Smooth muscle cell (in vitro differentiated cells): ENCODE data around the gene KBTBD13. TPM values are rescaled to one million over a fixed set of nuclear protein-coding genes. Genes with fewer than 3 reads are reported as not detected.

Experiments
- DNase-seq: peaks from one replicate; lab custom pipeline; 2025; ENCODE audit not compliant: unreplicated experiment; lab: John Stamatoyannopoulos, UW
- H2AFZ ChIP-seq: fragments of 200-600 bp; sonication (generic); 2 replicates; pipeline ENCODE4 v1.6.0; 2016; ENCODE audit warnings: antibody characterized with exemption, low read depth, mild to moderate bottlenecking
- H3F3A ChIP-seq: fragments of 200-600 bp; sonication (generic); 2 replicates; pipeline ENCODE4 v1.6.0; 2017; ENCODE audit warnings: antibody characterized with exemption, low read depth
- H3K27ac ChIP-seq: fragments of 200-600 bp; sonication (generic); 2 replicates; pipeline ENCODE4 v1.5.1; 2016; ENCODE audit warnings: low read depth, mild to moderate bottlenecking
- H3K27me3 ChIP-seq: fragments of 200-600 bp; sonication (generic); 2 replicates; pipeline ENCODE4 v1.6.1; 2016; ENCODE audit warnings: low read depth, mild to moderate bottlenecking
- H3K36me3 ChIP-seq: fragments of 200-600 bp; sonication (generic); 2 replicates; pipeline ENCODE4 v1.5.1; 2016; ENCODE audit warnings: low read depth
- H3K4me1 ChIP-seq: fragments of 200-600 bp; sonication (generic); 2 replicates; pipeline ENCODE4 v1.5.1; 2016; ENCODE audit warnings: low read depth
- H3K4me2 ChIP-seq: fragments of 200-600 bp; sonication (generic); 2 replicates; pipeline ENCODE4 v1.6.0; 2016; ENCODE audit warnings: mild to moderate bottlenecking
- H3K4me3 ChIP-seq: fragments of 200-600 bp; sonication (generic); 2 replicates; pipeline ENCODE4 v1.5.1; 2016; ENCODE audit warnings: mild to moderate bottlenecking
- H3K79me2 ChIP-seq: fragments of 200-600 bp; sonication (generic); 2 replicates; pipeline ENCODE4 v1.6.0; 2016; ENCODE audit warnings: low read depth, mild to moderate bottlenecking
- H3K9ac ChIP-seq: fragments of 200-600 bp; sonication (generic); 2 replicates; pipeline ENCODE4 v1.6.0; 2016; ENCODE audit warnings: low read depth
- H3K9me3 ChIP-seq: fragments of 200-600 bp; sonication (generic); replicated peaks from 2 replicates; pipeline ENCODE4 v1.5.1; 2016; ENCODE audit warnings: low read depth
- H4K20me1 ChIP-seq: fragments of 200-600 bp; sonication (generic); 2 replicates; pipeline ENCODE4 v1.6.0; 2016; ENCODE audit warnings: low read depth
- WGBS: methylation state at CpG from one replicate; pipeline ENCODE4 v1.1.7; 2016; ENCODE audit warnings: low lambda C conversion rate; 5-methylcytosine and 5-hydroxymethylcytosine counted together
- polyA plus RNA-seq: library from polyadenylated mRNA; unstranded; fragments of >200 nt; fragmentation: Nextera tagmentation; extraction: Ambion mirVana; gene quantifications from 2 replicates; pipeline ENCODE4 v1.2.1, GENCODE V29; 2016
- total RNA-seq: library from RNA; depleted of rRNA; stranded (reverse); fragments of >200 nt; gene quantifications from 2 replicates; pipeline ENCODE4 v1.2.3, GENCODE V29; 2014
- TF ChIP-seq, protein P1 (sequence below): fragments of 200-600 bp; sonication (generic); IDR thresholded peaks from 2 replicates; pipeline ENCODE4 v1.5.1; 2017; ENCODE audit warnings: borderline replicate concordance, mild to moderate bottlenecking, antibody characterized with exemption; ENCODE audit not compliant: insufficient read depth, poor library complexity, severe bottlenecking

KBTBD13 gene
- total and polyA plus RNA-seq, 2 experiments from 2014 or later, result 0.11 TPM; not detected in 1

DNA sequence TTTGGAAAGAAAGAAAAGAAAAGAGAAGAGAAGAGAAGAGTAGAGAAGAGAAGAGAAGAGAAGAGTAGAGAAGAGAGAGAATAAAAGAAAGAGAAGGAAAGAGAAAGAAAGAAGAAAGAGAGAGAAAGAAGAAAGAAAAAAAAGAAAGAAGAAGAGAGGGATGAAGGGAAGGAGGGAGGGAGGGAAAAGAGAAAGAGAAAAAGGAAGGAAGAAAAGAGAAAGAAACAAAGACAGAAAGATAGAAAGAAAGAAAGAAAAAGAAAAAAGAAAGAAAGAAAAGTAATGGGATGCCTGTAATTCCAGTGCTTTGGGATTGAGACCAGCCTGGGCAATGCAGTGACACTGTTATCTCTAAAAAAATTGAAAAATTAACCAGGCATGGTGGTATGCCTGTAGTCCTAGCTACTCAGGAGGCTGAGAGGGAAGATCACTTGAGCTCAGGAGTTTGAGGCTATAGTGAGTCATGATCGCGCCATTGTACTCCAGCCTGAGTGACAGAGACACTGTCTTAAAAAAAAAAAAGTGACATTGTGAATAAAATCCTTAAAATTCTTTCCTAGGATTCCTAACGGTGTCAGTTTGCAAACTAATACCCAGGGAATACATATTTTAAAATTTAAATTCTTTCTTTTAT, 10.4 kb upstream of the KBTBD13 start:
- H3K4me1 ChIP-seq, result peaks cover 27% of the 10 kb centered on the region
- H4K20me1 ChIP-seq, result peaks cover 4% of the 10 kb centered on the region
- no peaks in the 10 kb centered on the region for H3K36me3 ChIP-seq
- no peaks in the 10 kb centered on the region for H3K9me3 ChIP-seq
- H3K9ac ChIP-seq, result no peak overlapping the region
- TF ChIP-seq, protein P1, sequence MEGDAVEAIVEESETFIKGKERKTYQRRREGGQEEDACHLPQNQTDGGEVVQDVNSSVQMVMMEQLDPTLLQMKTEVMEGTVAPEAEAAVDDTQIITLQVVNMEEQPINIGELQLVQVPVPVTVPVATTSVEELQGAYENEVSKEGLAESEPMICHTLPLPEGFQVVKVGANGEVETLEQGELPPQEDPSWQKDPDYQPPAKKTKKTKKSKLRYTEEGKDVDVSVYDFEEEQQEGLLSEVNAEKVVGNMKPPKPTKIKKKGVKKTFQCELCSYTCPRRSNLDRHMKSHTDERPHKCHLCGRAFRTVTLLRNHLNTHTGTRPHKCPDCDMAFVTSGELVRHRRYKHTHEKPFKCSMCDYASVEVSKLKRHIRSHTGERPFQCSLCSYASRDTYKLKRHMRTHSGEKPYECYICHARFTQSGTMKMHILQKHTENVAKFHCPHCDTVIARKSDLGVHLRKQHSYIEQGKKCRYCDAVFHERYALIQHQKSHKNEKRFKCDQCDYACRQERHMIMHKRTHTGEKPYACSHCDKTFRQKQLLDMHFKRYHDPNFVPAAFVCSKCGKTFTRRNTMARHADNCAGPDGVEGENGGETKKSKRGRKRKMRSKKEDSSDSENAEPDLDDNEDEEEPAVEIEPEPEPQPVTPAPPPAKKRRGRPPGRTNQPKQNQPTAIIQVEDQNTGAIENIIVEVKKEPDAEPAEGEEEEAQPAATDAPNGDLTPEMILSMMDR, result no peak
- peaks cover 4% of the 10 kb centered on the region for H3K79me2 ChIP-seq
- no peak overlapping the region for H2AFZ ChIP-seq
- no peaks in the 10 kb centered on the region for H3K27me3 ChIP-seq
- H3F3A ChIP-seq, result peaks cover 9% of the 10 kb centered on the region
- 26% methylated on average over 3 of the region's 3 CpGs for WGBS
- H3K4me2 ChIP-seq, result peak overlapping the region; percentile 83
- peak overlapping the region; percentile 34 for H3K27ac ChIP-seq
- DNase-seq, result no peak
- H3K4me3 ChIP-seq, result peak overlapping the region; percentile 45

- Histone ChIP-seq H4K20me1 (peaks cover 4% of the 10 kb centered on the region), H3F3A (peaks cover 9% of the 10 kb centered on the region), H3K4me2 (peak overlapping the region; percentile 83), H3K27me3 (no peaks in the 10 kb centered on the region), H3K79me2 (peaks cover 4% of the 10 kb centered on the region), H3K4me1 (peaks cover 27% of the 10 kb centered on the region), H3K36me3 (no peaks in the 10 kb centered on the region), H3K9ac (no peak overlapping the region), H3K4me3 (peak overlapping the region; percentile 45), H2AFZ (no peak overlapping the region), H3K9me3 (no peaks in the 10 kb centered on the region), H3K27ac (peak overlapping the region; percentile 34)
- TF ChIP-seq, protein P1, result no peak
- no peak for DNase-seq
- WGBS, result 3% methylated on average over 8 of the region's 9 CpGs
Observed at GRCh38 chr15:65066635-65067316, 9.8 kb upstream of the KBTBD13 start.

DNA sequence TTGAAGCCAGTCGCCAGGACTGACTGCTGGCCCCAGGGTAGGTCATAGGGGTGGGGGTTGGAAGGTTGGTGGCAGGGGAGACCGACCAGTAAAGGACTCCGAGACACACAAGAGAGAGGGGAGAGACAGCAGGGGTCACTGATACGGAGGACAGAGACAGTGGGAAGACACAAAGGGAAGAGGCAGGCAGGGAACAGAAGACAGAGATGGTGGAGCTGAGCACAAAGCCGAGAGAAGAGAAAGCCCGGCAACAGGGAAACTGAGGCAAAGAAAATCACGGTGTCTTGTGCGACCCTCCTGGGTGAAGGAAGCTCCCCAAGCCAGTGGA, 9.3 kb upstream of the KBTBD13 start:
- Histone ChIP-seq H4K20me1 (peaks cover 4% of the 10 kb centered on the region), H3K36me3 (no peaks in the 10 kb centered on the region), H3K27ac (peak overlapping the region; percentile 34), H3K9me3 (no peaks in the 10 kb centered on the region), H3K4me1 (peaks cover 27% of the 10 kb centered on the region), H3K4me2 (peak overlapping the region; percentile 83), H2AFZ (no peak overlapping the region), H3K9ac (no peak overlapping the region), H3K79me2 (peaks cover 4% of the 10 kb centered on the region), H3K4me3 (peak overlapping the region; percentile 45), H3K27me3 (no peaks in the 10 kb centered on the region), H3F3A (peaks cover 9% of the 10 kb centered on the region)
- 7% methylated on average over 8 of the region's 8 CpGs for WGBS
- TF ChIP-seq, protein P1, result no peak
- no peak for DNase-seq
